ENCODE measurements around the gene LGALS7B. TPM values are rescaled to one million over a fixed set of nuclear protein-coding genes. Genes with fewer than 3 reads are reported as not detected.
"Not testable (repeated sequence)": the region's sequence is repeated elsewhere in the genome, so short reads cannot be mapped to it uniquely, and the experiment has no call there.

Gene LGALS7B
- polyA plus RNA-seq, 3 donors, result not detected

- H3K4me1 Mint-ChIP-seq, result peaks cover 26% of the 10 kb centered on the region
- TF ChIP-seq CTCF (IDR thresholded peaks at IDR 0.05), result no peak
- Histone ChIP-seq H3K27me3 (ENCODE audit: control insufficient read depth in 2 of 2, insufficient read depth in 2 of 2, low read length in 2 of 2) (no peaks in the 10 kb centered on the region), H3K79me2 (ENCODE audit: insufficient read depth, low read length) (peaks cover 49% of the 10 kb centered on the region), H3K4me2 (replicated peaks; ENCODE audit: extremely low read depth, low read length, poor library complexity, severe bottlenecking) (no peak overlapping the region), H3K9ac (ENCODE audit: insufficient read depth, low read length, poor library complexity, severe bottlenecking) (no peak overlapping the region), H3K4me3 (replicated peaks in 1 of 3; ENCODE audit: low read depth in 2 of 3, low read length in 3 of 3) (no peak overlapping the region), H3K36me3 (replicated peaks in 1 of 2; ENCODE audit: control insufficient read depth in 1 of 2, insufficient read depth in 2 of 2, low read length in 2 of 2) (peaks cover 40 to 56% of the 10 kb centered on the region in 2 donors), H3K27ac (ENCODE audit: low read depth in 1 of 2, low read length in 2 of 2) (no peak overlapping the region), H4K20me1 (ENCODE audit: insufficient read depth, low read length) (peaks cover 4% of the 10 kb centered on the region), H3K9me3 (replicated peaks in 1 of 2; ENCODE audit: control insufficient read depth in 1 of 2, insufficient read depth in 1 of 2, low read length in 2 of 2) (peaks cover 0 to 5% of the 10 kb centered on the region in 2 donors), H2AFZ (ENCODE audit: insufficient read depth, low read depth, low read length, poor library complexity, severe bottlenecking) (no peak overlapping the region), H3K4me1 (ENCODE audit: control insufficient read depth in 1 of 2, insufficient read depth in 2 of 2, low read length in 2 of 2) (peaks cover 29 to 30% of the 10 kb centered on the region in 2 donors)
- intact Hi-C loops (cut with micrococcal nuclease), result no loop called here
- 98% methylated on average over 6 of the region's 6 CpGs for WGBS (ENCODE audit: insufficient coverage)
- H3K27ac Mint-ChIP-seq, result peak overlapping the region in 1 of 7 donors; percentile 63
- no peak for DNase-seq
- H3K9me3 Mint-ChIP-seq, result peaks cover 0 to 10% (median 0%) of the 10 kb centered on the region in 7 donors
- H3K36me3 Mint-ChIP-seq, result peaks cover 55 to 64% of the 10 kb centered on the region in 2 donors
- no peaks in the 10 kb centered on the region for H3K27me3 Mint-ChIP-seq (ENCODE audit: low read depth in 3 of 3)
- H3K4me3 Mint-ChIP-seq, result no peak overlapping the region
These were observed 38.0 kb downstream of the LGALS7B start for GRCh38 chr19:38826856-38827551.

GRCh38 chr19:38829203-38829602, 40.2 kb downstream of the LGALS7B start:
- WGBS (ENCODE audit: insufficient coverage), result no CpG with 5 or more reads among the region's 7 CpGs
- H3K4me3 ChIP-seq (replicated peaks in 1 of 3; ENCODE audit: low read depth in 2 of 3, low read length in 3 of 3); H2AFZ ChIP-seq (ENCODE audit: insufficient read depth, low read depth, low read length, poor library complexity, severe bottlenecking); H3K9ac ChIP-seq (ENCODE audit: insufficient read depth, low read length, poor library complexity, severe bottlenecking); H3K4me2 ChIP-seq (replicated peaks; ENCODE audit: extremely low read depth, low read length, poor library complexity, severe bottlenecking); H3K4me3 Mint-ChIP-seq; H3K9me3 Mint-ChIP-seq; H3K9me3 ChIP-seq (replicated peaks in 1 of 2; ENCODE audit: control insufficient read depth in 1 of 2, insufficient read depth in 1 of 2, low read length in 2 of 2); H3K27me3 Mint-ChIP-seq (ENCODE audit: low read depth in 3 of 3); H4K20me1 ChIP-seq (ENCODE audit: insufficient read depth, low read length); intact Hi-C loops (cut with micrococcal nuclease); H3K27me3 ChIP-seq (ENCODE audit: control insufficient read depth in 2 of 2, insufficient read depth in 2 of 2, low read length in 2 of 2): not testable (repeated sequence)
- peak; percentile 76 to 83 (median 79) for DNase-seq
- Histone ChIP-seq H3K79me2 (ENCODE audit: insufficient read depth, low read length) (peaks cover 43% of the 10 kb centered on the region), H3K4me1 (ENCODE audit: control insufficient read depth in 1 of 2, insufficient read depth in 2 of 2, low read length in 2 of 2) (peaks cover 33 to 35% of the 10 kb centered on the region in 2 donors), H3K27ac (ENCODE audit: low read depth in 1 of 2, low read length in 2 of 2) (peak overlapping the region; percentile 57 to 96), H3K36me3 (replicated peaks in 1 of 2; ENCODE audit: control insufficient read depth in 1 of 2, insufficient read depth in 2 of 2, low read length in 2 of 2) (peaks cover 29 to 38% of the 10 kb centered on the region in 2 donors)
- H3K27ac Mint-ChIP-seq, result peak overlapping the region; percentile 85 to 93 (median 91)
- H3K36me3 Mint-ChIP-seq, result peaks cover 36 to 43% of the 10 kb centered on the region in 2 donors
- H3K4me1 Mint-ChIP-seq, result peaks cover 29% of the 10 kb centered on the region

Data from CD14-positive monocyte (primary cell).